Transverse colon (tissue), 4 donors: ENCODE results near the gene CCHCR1. TPM values are rescaled to one million over a fixed set of nuclear protein-coding genes. Genes with fewer than 3 reads are reported as not detected.

ENCODE experiments used
- DNase-seq: peaks from one replicate; pipeline ENCODE4 v3.0.0-alpha.2; 2019
- H3K27ac ChIP-seq, 4 donors: fragments of 200-600 bp; sonication (generic); 2 replicates each; pipeline ENCODE4 v1.5.1; 2016 to 2018; ENCODE audit warnings: inconsistent platforms in 4 of 4
- H3K27me3 ChIP-seq: fragments of 200-600 bp; sonication (generic); 2 replicates; pipeline ENCODE4 v1.5.1; 2017; ENCODE audit warnings: inconsistent platforms
- H3K36me3 ChIP-seq, 4 donors: fragments of 200-600 bp; sonication (generic); 2 replicates each; pipeline ENCODE4 v1.5.1; 2017 to 2019; ENCODE audit warnings: inconsistent platforms in 4 of 4
- H3K4me1 ChIP-seq, 4 donors: fragments of 200-600 bp; sonication (generic); 2 replicates each; pipeline ENCODE4 v1.5.1; 2017 to 2020; ENCODE audit warnings: inconsistent platforms in 4 of 4
- H3K4me3 ChIP-seq, 4 donors: fragments of 200-600 bp; sonication (generic); 1 replicate in 1 of 4; 2 replicates in 3 of 4; pipeline versions ENCODE4 v1.5.1 to v1.6.1; 2017 to 2019; ENCODE audit warnings: inconsistent platforms in 4 of 4
- H3K9me3 ChIP-seq, 2 donors: fragments of 200-600 bp; sonication (generic); 2 replicates each; pipeline ENCODE4 v1.5.1; 2017 to 2019; ENCODE audit warnings: inconsistent platforms in 2 of 2
- CTCF ChIP-seq, 5 experiments: fragments of 200-600 bp in 3 of 5; fragments of 450-650 bp in 2 of 5; sonication (generic) in 3 of 5; IDR thresholded peaks; 1 replicate in 2 of 5; 2 replicates in 3 of 5; pipeline ENCODE4 v1.5.1; 2016 to 2017; ENCODE audit warnings: antibody characterized with exemption in 5 of 5, inconsistent platforms in 3 of 5, mild to moderate bottlenecking in 2 of 5, moderate library complexity in 1 of 5
- EP300 ChIP-seq: sonication (generic); formaldehyde crosslinking; IDR thresholded peaks from one replicate; pipeline ENCODE4 v1.6.1; 2017; ENCODE audit warnings: antibody characterized with exemption, low read depth
- POLR2A ChIP-seq: fragments of 450-650 bp; IDR thresholded peaks from one replicate; pipeline ENCODE4 v1.6.1; 2016; ENCODE audit warnings: antibody characterized with exemption, mild to moderate bottlenecking, moderate library complexity
- POLR2AphosphoS5 ChIP-seq, 3 donors: sonication (generic); formaldehyde crosslinking; IDR thresholded peaks; one replicate each; pipeline ENCODE4 v1.6.1; 2016; ENCODE audit warnings: antibody characterized with exemption in 3 of 3
- WGBS, 2 donors: methylation state at CpG; one replicate each; pipeline ENCODE4 v1.1.5; 2018; ENCODE audit warnings: low coverage in 1 of 2; 5-methylcytosine and 5-hydroxymethylcytosine counted together
- in situ Hi-C, 4 donors: fragments of 200-750 bp; cut with MboI; loops; one replicate each; pipeline versions ENCODE4 v1.15.0 to v1.15.1; 2017; ENCODE audit warnings: low sequenced_read_pairs in 3 of 4, low pct_ligation_motif_present in 1 of 4, low pct_unique_long_range_greater_than_20kb in 1 of 4
- intact Hi-C: fragments of 100-400 bp; cut with DNase I; formaldehyde crosslinking; loops from one replicate; pipeline ENCODE4 v1.15.1; 2023; ENCODE audit warnings: low total_unique reads
- total RNA-seq, 4 donors: library from RNA; depleted of rRNA; stranded (reverse); fragments of >200 nt; gene quantifications; one replicate each; pipeline ENCODE4 v1.1.0, GENCODE V29; 2016

The CCHCR1 gene
- total RNA-seq, 4 donors from 2014 or later = 15.0 to 44.1 (median 29.9) TPM

- H3K36me3 ChIP-seq = no peaks in the 10 kb centered on the region
- H3K9me3 ChIP-seq = no peaks in the 10 kb centered on the region
- 61 to 67% methylated on average over 3 to 18 of the region's 18 CpGs for WGBS, 2 donors
- H3K27ac ChIP-seq = peak overlapping the region; percentile 82 to 91 (median 85)
- H3K4me3 ChIP-seq = peak overlapping the region in 2 of 4 donors; percentile 10 to 26
- in situ Hi-C loops (no loop called here), intact Hi-C loops (no loop called here)
- H3K4me1 ChIP-seq = peaks cover 0 to 26% (median 20%) of the 10 kb centered on the region in 4 donors
- H3K27me3 ChIP-seq = no peaks in the 10 kb centered on the region
- DNase-seq = peak; percentile 75
- TF ChIP-seq CTCF (IDR thresholded peaks at IDR 0.05) (no peak), POLR2A (peak; percentile 62), EP300 (no peak), POLR2AphosphoS5 (IDR thresholded peaks at IDR 0.05) (peak in 1 of 3 donors; percentile 34)
These were observed 13.2 kb downstream of the CCHCR1 start for GRCh38 chr6:31144296-31144969.

GRCh38 chr6:31143148-31143547 is 14.5 kb downstream of the CCHCR1 start:
- in situ Hi-C loops (no loop called here), intact Hi-C loops (no loop called here)
- 69% methylated on average over 11 of the region's 11 CpGs; no CpG with 5 or more reads in 1 of the 2 donors for WGBS, 2 donors
- Histone ChIP-seq H3K27ac (peak overlapping the region; percentile 82 to 91 (median 85)), H3K9me3 (no peaks in the 10 kb centered on the region), H3K4me3 (no peak overlapping the region), H3K4me1 (peaks cover 0 to 26% (median 20%) of the 10 kb centered on the region in 4 donors), H3K36me3 (no peaks in the 10 kb centered on the region), H3K27me3 (no peaks in the 10 kb centered on the region)
- no peak for TF ChIP-seq POLR2AphosphoS5 (IDR thresholded peaks at IDR 0.05)
- TF ChIP-seq CTCF (IDR thresholded peaks at IDR 0.05) = no peak
- no peak for TF ChIP-seq EP300
- TF ChIP-seq POLR2A = no peak
- DNase-seq = no peak

GRCh38 chr6:31142361-31142761 is 15.2 kb downstream of the CCHCR1 start:
- in situ Hi-C loops (no loop called here), intact Hi-C loops (no loop called here)
- Histone ChIP-seq H3K9me3 (no peaks in the 10 kb centered on the region), H3K27me3 (no peaks in the 10 kb centered on the region), H3K27ac (peak overlapping the region in 2 of 4 donors; percentile 84 to 91), H3K4me1 (peaks cover 0 to 34% (median 25%) of the 10 kb centered on the region in 4 donors), H3K36me3 (no peaks in the 10 kb centered on the region), H3K4me3 (no peak overlapping the region)
- no peak for TF ChIP-seq CTCF (IDR thresholded peaks at IDR 0.05)
- no peak for TF ChIP-seq POLR2A
- TF ChIP-seq POLR2AphosphoS5 (IDR thresholded peaks at IDR 0.05) = no peak
- TF ChIP-seq EP300 = no peak
- DNase-seq = no peak
- WGBS, 2 donors = 60 to 75% methylated on average over 1 to 2 of the region's 2 CpGs

GRCh38 chr6:31140643-31141042 is 17.0 kb downstream of the CCHCR1 start:
- H3K27ac ChIP-seq = no peak overlapping the region
- TF ChIP-seq POLR2A = no peak
- no peak for TF ChIP-seq CTCF (IDR thresholded peaks at IDR 0.05)
- TF ChIP-seq POLR2AphosphoS5 (IDR thresholded peaks at IDR 0.05) = no peak
- no peak for TF ChIP-seq EP300
- no peaks in the 10 kb centered on the region for H3K9me3 ChIP-seq
- 0 to 98% methylated on average over 1 to 15 of the region's 15 CpGs for WGBS, 2 donors
- H3K27me3 ChIP-seq = no peaks in the 10 kb centered on the region
- intact Hi-C loops = no loop called here
- H3K4me1 ChIP-seq = peaks cover 0 to 35% (median 25%) of the 10 kb centered on the region in 4 donors
- DNase-seq = no peak
- no peaks in the 10 kb centered on the region for H3K36me3 ChIP-seq
- in situ Hi-C loops = no loop called here
- H3K4me3 ChIP-seq = no peak overlapping the region
